Measurements from ENCODE around the gene STAT5A.

Gene STAT5A

GRCh38 chr17:42322382-42323267 lies 34.3 kb downstream of the STAT5A start:
- TF ChIP-seq CTCF (IDR thresholded peaks at IDR 0.05; ENCODE audit: low read depth, low read length): peak; percentile 100
- H3K4me3 ChIP-seq (replicated peaks in 1 of 2; ENCODE audit: low read depth in 2 of 2, low read length in 2 of 2): no peak overlapping the region
- peak; percentile 94 to 96 for DNase-seq (ENCODE audit: low read depth in 2 of 2)

GRCh38 chr17:42323268-42323773 lies 35.0 kb downstream of the STAT5A start:
- TF ChIP-seq CTCF (IDR thresholded peaks at IDR 0.05; ENCODE audit: low read depth, low read length): no peak
- DNase-seq (ENCODE audit: low read depth in 2 of 2): no peak
- no peak overlapping the region for H3K4me3 ChIP-seq (replicated peaks in 1 of 2; ENCODE audit: low read depth in 2 of 2, low read length in 2 of 2)

GRCh38 chr17:42325026-42325425 lies 36.7 kb downstream of the STAT5A start:
- H3K4me3 ChIP-seq (replicated peaks in 1 of 2; ENCODE audit: low read depth in 2 of 2, low read length in 2 of 2): no peak overlapping the region
- peak; percentile 55 to 89 for DNase-seq (ENCODE audit: low read depth in 2 of 2)
- TF ChIP-seq CTCF (IDR thresholded peaks at IDR 0.05; ENCODE audit: low read depth, low read length): no peak

GRCh38 chr17:42329025-42329976 lies 41.0 kb downstream of the STAT5A start:
- H3K4me3 ChIP-seq (replicated peaks in 1 of 2; ENCODE audit: low read depth in 2 of 2, low read length in 2 of 2): no peak overlapping the region
- no peak for TF ChIP-seq CTCF (IDR thresholded peaks at IDR 0.05; ENCODE audit: low read depth, low read length)
- peak; percentile 61 to 90 for DNase-seq (ENCODE audit: low read depth in 2 of 2)

- no peak for DNase-seq (ENCODE audit: low read depth in 2 of 2)
- no peak for TF ChIP-seq CTCF (IDR thresholded peaks at IDR 0.05; ENCODE audit: low read depth, low read length)
- H3K4me3 ChIP-seq (replicated peaks in 1 of 2; ENCODE audit: low read depth in 2 of 2, low read length in 2 of 2): no peak overlapping the region
Measured at GRCh38 chr17:42333053-42333452, 44.8 kb downstream of the STAT5A start.

GRCh38 chr17:42334677-42335076 lies 46.4 kb downstream of the STAT5A start:
- peak in 1 of 2 donors; percentile 33 for DNase-seq (ENCODE audit: low read depth in 2 of 2)
- no peak for TF ChIP-seq CTCF (IDR thresholded peaks at IDR 0.05; ENCODE audit: low read depth, low read length)
- H3K4me3 ChIP-seq (replicated peaks in 1 of 2; ENCODE audit: low read depth in 2 of 2, low read length in 2 of 2): no peak overlapping the region
